GM19324 (cell line): ENCODE results near the gene LRRC74A.
A peak's percentile ranks its signal among the peaks of the same experiment; 100 is the strongest.

Source experiments
- ATAC-seq: cut with Tn5 transposase; IDR thresholded peaks from one replicate; pipeline ENCODE4 v1.9.1; 2021; ENCODE audit warnings: mild to moderate bottlenecking, moderate library complexity; ENCODE audit not compliant: unreplicated experiment, low FRiP score

Gene LRRC74A

DNA sequence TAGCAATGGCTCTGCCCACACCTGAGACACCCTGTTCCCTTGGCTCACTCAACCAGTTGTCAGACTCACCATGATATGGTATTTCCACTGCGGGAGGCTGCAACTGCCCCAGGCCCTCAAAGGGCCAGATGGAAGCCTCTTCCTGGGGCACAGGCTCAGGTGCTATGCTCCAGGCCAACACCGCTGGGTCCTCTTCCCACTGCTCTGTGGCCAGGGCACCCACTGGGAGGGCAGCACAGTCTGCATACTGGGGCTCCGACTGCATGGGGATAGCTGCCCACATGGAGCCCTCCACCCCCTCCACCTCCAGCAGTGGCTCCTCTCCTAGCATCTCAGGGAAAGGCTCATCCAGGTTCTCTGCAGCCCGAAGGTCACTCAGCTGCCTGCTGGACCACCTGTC, 17.2 kb upstream of the LRRC74A start:
- ATAC-seq, result no peak

DNA sequence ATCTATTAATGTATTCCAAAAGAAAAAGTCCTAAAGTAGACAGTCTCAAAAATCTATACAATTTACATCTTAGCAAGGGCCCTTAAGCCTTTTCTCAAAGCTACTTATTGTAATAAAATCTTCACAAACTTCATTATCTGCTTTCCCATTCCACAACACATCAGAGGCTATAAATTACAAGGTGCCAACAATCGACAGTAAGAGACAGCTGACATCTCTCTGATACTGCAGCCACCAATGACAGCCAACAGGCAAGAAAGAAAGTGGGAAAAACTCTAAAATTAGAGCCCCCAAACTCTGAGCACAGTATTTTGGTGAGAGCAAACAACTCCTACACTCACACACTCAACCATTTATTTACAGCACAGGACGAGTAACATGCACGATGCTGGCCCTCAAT, 15.7 kb upstream of the LRRC74A start:
- ATAC-seq, result no peak

DNA sequence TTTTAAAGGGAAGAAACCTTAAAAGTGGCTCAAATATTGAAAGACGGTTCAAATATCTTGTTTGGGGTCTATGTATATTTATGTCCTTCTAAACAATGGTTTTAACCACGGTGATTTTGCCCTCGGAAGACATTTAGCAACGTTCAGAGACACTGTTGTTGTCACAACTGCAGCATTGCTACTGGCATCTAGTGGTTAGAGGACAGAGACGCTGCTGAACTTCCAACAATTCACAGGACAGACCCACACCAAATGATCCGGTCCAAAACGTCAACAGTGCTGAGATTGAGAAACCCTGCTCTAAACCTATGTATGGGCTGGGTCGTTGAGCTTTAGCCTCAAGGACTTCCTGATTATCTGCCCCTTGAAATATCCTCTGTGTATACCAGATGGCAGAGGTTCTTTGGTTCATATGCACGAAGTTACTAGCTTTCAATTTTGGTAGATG, 15.2 kb upstream of the LRRC74A start:
- no peak for ATAC-seq

DNA sequence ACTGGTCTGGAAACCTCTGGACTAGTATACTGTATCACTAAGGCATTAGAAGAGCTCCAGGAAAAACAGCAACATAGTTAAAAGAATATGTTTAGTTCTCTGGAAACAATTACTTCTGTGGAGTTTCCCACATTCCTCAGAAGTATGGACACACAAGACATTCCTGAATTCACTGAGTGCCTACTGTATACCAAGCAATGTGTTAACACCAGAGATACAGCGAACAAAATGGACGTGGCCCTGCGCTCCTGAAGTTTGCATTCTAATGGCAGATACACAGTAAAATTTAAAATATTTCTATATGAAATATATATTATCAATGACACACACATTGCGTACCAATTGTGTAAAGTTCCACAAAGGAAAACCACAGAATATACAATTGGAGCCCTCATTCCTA, 14.6 kb upstream of the LRRC74A start:
- ATAC-seq, result no peak

DNA sequence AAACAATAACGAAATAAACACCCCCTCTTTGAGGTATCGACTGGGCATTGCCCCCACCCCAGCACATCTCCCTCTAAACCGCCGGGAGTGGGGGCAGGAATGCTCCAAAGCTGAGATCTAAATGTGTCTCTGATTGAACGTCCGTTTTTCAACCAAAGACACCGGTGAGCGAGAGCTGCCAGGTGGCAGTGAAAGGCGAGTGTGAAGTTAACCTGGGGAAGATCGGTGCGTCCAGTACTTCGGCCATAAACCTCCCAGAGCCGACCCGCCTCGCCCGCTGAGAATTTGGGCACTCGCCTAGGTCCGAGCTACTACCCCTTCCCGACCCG, 14.2 kb upstream of the LRRC74A start:
- ATAC-seq, result no peak

DNA sequence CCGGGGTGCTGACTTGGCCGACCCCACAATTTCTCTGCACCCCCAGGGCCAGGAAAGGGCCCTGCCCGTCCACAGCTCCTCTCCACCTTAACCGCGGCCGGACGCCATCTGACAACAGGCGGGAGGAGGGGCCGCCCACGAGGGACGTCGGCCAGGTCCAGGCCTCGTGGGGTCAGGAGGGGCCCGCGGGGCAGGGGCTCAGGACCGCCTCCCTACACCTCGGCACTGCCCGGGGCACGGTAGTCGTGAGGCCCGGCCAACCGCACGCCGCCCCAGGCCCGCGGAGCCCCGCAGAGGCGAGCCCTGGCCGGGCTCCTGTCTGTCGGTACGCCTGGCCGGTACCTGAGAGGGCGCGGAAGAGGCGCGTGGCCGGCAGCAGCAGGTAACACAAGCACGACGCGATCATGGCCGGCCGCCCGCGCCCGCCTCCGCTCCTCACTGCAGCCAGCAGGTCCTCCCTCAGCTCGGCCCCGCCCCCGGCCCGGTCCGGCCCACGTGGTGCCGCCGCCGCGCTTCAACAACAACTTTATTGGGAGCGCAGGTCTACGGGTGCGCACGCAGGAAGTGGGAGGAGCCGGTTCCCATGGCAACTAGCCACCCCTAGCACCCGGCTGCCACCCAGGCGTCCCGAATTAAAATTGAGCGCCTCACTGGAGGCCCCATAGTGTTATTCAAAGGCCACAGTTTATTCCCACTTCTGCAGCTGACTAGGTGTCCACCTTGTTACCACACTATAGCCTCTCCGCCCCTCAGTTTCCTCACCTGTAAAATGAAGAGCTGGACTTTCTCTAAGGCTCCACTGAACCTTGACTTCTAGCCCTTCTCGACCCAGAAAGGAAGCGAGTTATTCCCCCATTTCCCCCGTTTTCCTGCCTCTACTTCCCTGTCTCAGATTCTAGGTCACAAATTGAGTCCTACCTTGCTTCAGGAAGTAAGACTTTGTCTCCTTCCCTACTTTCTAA, 13.5 kb upstream of the LRRC74A start, which contains the start of gene ANGEL1:
ANGEL1 (minus strand) TSS at position 461 of the 962 bp plus-strand sequence; CDS start at position 406, 55 bp downstream.
- peak; percentile 87 for ATAC-seq

DNA sequence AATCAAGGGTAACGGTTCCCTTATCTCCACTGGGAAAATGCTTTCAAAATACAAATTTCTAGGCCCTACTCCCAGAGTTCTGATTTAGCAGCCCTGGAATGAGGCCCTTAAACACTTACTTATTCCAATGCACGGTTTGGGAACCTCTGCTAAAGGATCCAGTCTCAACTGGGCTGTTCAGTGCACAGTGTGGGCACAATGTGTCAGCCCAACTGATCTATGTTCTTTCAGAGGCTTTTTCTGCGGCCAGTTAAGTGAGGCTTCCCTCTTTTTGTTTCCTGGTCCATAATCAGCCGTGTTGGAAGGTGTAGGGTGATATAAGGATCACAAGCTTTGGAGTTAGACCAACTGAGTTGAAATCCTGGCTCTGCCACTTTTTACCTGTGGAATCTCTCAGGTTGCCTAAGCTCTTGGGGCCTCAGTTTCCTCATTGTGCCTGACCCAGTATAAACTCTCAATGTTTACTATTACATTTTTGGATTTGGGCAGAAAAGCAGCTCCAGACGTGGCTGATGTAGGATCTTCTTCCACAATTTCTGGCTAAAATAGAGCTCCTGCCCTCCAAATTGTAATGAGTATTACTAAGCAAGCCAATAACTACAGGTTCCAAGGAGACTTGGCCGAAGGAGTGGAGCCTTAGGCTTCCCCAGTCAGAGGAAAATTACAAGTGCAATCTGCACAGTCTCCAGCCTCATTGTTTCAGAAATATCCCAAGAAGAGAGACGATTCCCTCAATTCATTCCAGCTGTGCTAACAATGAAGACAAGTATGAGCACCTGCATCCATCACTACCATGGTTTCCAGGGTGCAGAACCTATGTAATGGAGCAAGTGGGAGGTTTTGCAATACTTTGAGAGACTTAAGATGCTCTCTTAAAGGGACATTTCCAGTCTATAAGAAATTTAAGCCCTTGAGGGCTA, 11.2 kb upstream of the LRRC74A start:
- ATAC-seq, result no peak

DNA sequence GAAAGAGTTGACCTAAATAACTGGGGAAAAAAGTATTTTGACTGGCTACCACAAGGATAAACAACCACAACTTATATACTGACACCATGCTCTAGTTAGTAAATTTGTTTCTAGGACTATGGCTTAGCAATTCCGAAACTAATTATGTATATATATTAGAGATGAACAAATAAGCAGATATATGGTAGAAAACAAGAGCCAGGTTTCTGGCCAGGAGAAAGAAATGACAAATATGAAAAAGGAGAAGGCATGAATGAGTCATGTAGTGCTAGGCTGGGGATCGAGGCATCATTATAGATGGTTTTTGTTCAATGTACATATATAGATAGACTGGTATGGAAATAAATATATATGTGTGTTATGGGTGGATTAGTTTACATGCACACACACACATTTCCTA, 5.5 kb upstream of the LRRC74A start:
- no peak for ATAC-seq

DNA sequence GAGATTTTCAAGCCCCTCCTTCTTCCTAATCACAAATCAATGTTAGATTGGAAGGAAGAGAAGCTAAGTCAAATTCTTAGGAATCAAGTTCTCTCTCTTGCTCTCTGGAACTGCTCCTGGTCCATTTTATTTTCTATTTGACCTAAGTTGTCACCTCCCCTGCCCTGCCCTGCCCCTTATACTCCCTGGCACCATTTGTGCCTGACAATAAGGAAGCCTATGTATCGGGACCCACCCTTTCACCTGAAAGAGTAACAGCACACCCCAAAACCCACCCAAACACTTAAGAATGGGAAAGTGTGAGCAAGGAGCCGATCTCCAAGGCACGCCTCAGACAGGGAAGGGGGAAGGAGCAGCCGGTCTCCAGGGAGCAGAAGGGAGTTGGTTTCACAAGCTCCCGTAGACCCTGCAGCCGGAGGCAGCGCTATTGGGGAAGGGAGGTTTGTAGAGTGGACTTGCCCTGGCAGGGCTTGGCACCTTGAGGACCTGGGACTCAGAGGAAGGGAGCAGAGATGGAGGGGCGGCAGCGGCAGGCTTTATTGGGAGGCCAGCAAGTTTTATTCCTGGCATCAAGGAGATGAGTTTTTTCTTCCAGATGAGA, 1.6 kb downstream of the LRRC74A start:
- no peak for ATAC-seq

DNA sequence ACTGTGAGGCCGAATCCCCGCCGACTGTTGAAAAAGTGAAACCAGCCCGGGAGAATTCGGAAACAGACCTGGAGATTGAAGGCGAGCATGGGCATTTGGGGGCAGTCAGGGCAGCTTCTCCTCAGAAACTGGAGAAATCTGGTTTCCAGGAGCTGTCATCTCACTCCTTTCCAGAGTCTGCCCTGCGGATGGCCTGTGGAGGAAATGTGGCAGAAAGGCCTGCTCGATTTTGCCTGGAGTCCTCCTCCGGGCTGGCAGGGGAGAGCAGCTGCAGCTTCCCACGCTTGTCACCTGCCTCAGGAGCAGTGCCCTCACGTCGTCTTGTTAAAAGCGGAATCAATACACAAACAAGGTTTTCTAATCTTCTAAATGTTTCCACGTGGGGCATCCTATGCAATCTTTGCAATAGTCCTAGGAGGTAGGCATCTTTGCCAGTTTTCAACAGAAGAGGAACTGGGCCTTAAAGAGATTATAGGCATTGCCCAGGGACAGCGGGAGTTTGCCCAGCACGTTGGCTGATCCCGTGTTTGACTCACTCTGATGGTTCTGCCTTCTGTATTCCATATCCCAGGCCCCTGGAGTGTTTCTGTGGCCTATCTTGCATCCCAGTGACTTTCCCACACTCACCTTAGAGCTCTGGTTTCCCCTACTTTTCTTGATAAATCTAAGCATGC, 2.3 kb downstream of the LRRC74A start:
- ATAC-seq, result no peak

DNA sequence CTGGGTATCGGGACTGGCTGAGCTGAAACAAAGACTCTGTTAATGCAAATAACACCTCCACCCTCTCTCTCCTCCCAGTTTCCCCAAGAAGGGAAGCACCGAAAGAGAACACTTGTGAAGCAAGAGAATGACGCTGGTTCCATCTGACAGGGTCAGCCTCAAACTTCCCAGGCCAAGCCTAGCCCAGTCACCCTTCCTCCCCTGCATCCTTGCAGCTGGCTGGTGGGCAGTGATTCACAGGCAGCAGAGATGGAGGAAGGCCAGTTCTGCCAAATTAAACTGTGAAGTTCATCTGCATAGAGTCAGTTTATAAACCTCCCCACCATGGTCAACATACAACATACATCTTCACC, 2.8 kb downstream of the LRRC74A start:
- no peak for ATAC-seq

DNA sequence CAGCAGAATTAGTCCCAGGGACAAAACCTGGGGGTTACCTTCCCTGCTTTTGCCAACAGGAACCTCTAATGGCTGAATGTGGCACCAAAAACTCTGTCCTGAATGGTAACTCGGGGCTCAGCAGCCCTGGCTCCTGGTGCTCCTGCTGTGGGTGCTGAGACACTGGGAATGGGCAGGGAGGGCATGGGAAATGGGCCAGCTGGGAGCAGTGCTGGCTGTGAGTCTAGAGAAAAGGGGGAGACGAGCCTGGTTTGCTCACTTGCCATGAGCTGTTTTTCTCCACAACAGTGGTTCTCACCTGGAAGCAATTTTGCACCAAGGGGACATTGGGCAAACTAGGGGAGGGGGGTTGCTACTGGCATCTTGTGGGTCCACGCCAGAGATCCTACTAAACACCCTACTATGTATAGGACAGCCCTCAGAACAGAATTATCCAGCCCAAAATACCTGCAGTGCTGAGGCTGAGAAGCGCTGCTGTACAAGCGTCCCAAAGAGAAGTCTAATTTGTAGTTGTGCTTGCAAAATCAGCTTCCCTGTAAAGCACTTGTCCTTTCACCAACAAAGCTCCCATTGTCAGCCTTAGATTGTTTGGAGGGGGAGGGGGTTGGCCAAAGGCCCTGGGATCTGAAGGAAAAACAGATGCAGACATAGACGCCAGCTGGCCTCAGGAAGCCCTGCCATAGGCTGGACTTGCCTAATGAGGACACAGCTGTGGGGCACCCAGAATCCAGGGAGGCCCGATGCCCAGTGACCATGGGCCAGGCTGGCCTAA, 3.6 kb downstream of the LRRC74A start:
- no peak for ATAC-seq

DNA sequence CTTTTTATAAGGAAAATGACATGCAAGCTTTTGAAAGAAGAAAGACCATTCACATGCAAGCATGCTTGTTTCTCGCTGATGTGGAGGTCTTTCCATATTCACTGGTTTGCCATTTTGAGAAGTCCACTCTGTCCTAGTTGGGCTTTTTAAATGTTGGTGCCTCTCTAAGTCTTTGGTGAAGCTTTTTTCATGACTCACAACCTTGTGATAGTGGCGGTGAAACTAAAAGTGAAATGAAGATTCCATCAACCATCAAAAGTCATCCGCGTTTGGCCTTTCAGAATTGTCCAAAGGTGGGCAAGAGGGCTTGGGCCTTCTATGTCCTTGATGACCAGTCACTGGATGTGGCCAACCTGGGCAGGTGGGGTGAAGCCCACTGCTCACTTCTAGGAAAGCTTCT, 4.3 kb downstream of the LRRC74A start:
- ATAC-seq, result no peak

DNA sequence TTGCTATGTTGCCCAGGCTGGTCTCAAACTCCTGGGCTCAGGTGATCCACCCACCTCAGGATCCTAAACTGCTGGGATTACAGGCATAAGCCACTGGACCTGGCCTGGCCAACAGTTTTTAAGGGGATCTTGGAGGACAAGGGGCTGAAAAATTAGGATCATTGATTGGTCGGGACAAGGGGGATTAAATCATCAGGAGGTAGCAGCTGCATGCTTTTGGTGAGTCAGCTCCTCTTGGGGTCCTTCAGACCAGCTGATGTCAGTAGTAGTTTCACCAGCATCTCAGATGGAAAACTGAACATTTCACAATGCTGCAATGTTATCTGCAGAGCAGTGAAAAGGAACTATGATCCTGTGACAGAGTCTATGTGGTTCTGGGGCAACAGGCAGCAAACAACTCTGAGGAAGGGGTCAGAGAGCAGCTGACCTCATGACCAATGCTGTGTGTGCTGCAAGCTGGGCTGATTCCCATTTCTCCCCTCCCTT, 6.3 kb downstream of the LRRC74A start:
- ATAC-seq, result no peak

DNA sequence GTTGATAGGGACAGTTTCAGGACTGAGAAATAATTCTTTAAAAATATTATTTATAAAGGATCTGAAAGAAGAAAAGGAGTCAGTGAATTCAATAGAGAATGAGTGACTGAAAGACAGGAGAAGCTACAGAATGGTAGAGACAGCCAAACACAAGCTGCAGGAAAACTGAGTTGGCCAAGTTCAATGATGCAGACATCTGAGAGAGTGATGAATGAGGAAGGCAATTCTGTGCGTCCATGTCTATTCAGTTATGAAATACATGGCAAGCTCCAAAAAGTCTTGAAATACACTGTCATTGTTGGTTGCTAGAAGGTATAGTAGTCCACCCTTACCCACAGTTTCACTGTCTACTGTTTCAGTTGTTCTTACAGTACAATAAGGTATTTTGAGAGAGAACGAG, 6.8 kb downstream of the LRRC74A start:
- ATAC-seq, result no peak

DNA sequence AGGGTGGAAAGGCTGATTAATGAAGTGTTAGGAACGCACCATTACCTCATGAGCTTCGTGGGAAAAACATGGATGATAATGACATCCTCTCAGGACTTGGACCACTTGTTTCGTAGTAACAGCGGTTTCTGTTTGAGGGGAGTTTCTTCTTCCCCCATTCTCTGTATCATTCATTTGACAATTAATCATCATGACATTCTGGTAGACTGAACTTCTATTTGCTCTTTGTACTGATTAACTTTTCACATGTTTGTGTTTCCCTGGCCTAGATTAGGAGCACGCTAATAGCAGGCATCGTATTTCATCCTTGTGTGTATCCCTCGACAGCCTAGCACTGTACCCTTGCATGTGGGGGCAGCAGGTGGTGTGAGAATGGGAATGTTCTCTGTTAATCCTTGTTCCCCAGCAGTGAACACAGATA, 8.0 kb downstream of the LRRC74A start:
- no peak for ATAC-seq

DNA sequence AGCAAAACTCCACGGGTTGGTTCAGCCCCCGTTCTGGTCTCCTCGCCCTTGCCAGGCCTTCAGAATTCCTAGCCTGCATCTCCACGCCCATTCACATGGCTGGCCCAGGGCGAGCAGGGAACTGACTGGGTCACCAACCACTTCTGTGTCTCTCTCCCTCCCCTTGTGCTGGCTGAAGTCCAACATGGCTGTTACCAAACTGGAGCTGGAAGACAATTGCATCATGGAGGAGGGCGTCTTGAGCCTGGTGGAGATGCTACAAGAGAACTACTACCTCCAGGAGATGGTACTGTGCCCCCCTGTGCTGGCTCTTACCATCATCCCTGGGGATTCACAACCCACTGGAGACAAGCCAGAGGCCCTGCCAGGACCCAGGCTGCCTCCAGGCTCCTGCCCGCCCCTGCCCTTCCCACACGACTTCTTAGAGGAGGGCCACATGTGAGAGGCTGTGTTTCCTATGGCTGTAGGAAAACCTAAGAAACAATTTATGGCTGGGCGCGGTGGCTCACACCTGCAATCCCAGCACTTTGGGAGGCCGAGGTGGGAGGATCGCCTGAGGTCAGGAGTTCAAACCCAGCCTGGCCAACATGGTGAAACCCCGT, 9.9 kb downstream of the LRRC74A start:
- ATAC-seq, result no peak

DNA sequence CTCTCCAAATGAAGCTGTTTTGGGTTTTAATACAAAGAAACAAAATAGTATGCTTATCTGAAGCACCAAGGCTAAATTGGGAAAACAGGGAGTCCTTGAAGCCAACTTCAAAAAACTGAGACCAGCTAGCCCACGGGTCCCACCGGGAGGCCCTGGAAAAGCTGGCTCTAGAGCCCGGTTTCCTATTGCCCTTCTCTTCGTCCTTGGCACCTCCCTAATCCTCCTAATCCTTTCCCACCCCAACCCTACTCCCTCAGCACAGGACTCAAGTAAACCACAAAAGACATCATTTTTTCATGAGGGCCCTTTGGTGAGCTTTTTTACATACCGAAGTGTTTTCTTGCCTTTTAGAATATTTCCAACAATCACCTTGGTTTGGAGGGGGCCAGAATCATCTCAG, 11.3 kb downstream of the LRRC74A start:
- no peak for ATAC-seq

DNA sequence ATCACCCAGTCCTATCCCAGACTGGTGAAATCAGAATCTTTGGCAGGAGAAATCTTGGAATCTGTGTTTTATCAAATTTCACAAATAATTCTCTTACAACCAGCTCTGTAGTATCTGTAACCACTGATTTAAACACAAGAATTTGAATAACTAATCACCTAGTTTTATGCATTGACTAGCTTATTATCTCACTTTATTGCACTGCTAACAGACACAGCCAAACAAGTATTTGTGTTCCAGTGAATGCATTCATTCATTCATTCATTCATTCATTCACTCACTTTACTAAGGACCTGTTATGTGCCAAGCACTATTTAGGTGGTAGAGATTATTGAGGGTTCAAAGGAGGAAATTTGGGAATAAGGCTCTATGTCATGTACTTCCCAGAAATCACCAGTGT, 16.2 kb downstream of the LRRC74A start:
- no peak for ATAC-seq
